H1 (cell line): ENCODE results near the gene PGLYRP2. TPM values are rescaled to one million over a fixed set of nuclear protein-coding genes. Genes with fewer than 3 reads are reported as not detected.

Source experiments
- CHD1 ChIP-seq: IDR thresholded peaks from 2 replicates; pipeline ENCODE4 v1.6.1; 2012; ENCODE audit warnings: low read depth, low read length, improper control_type of control experiment
- POU5F1 ChIP-seq: IDR thresholded peaks from 2 replicates; pipeline ENCODE4 v1.6.1; 2011; ENCODE audit warnings: low read depth, mild to moderate bottlenecking, low read length, moderate library complexity
- SP4 ChIP-seq: IDR thresholded peaks from 2 replicates; pipeline ENCODE4 v1.6.1; 2012; ENCODE audit warnings: low read length, inconsistent platforms
- YY1 ChIP-seq: IDR thresholded peaks from 2 replicates; pipeline ENCODE4 v1.6.1; 2011; ENCODE audit warnings: low read depth, mild to moderate bottlenecking, low read length
- polyA plus RNA-seq, 7 experiments: library from polyadenylated mRNA; depleted of rRNA in 3 of 7; stranded (reverse) in 5 of 7; unstranded in 2 of 7; fragments of >200 nt in 5 of 7; fragments of 200-250 nt in 2 of 7; gene quantifications; 1 replicate in 5 of 7; 2 replicates in 1 of 7; 4 replicates in 1 of 7; pipeline versions ENCODE4 v1.2.1 to v1.2.3, GENCODE V29; 2011 to 2013; ENCODE audit warnings: missing spikeins in 2 of 7, mixed read lengths in 2 of 7
- total RNA-seq: library from RNA; stranded (reverse); fragmentation: NEBNext Ultra II Directional; extraction: Animal tissue kit (Norgen Biotek cat#: 25700); gene quantifications from 2 replicates; pipeline ENCODE4 v1.2.1, GENCODE V29; 2021

PGLYRP2 gene
- total and polyA plus RNA-seq, 2 of the 8 experiments (the other 6 are each of a cell fraction or from before 2014, with no cell fraction given), result not detected

DNA sequence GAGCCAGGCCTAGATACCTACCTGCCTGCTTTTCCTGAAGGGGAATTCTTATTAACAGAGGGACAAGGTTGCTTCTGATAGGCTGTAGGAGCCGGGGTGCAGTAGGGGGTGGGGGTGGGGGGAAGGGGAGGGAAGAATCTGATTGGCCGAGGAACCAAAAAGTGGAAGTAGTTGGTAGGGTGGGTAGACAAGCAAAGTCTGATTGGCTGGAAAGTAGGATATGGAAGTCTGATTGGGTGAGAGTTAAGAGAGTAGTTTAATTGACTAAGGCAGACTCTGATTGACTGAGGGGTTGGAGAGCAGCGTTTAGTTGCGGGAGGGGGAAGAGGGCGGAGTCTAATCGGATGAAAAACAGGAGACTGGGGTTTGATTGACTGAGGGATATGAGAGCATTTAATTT lies 19.6 kb upstream of the PGLYRP2 start (continued):
- TF ChIP-seq YY1, result no peak
- TF ChIP-seq POU5F1, result no peak
- no peak for TF ChIP-seq SP4
- no peak for TF ChIP-seq CHD1
- TF ChIP-seq, all 59 proteins: peak for 0
